NCI-H146 treated with DMSO at 0.1 percent for 48 hours (cell line): ENCODE measurements around the gene EPN3.

Experiments used
- DNase-seq: peaks from one replicate; lab custom pipeline; 2025; ENCODE audit not compliant: unreplicated experiment; lab: John Stamatoyannopoulos, UW

EPN3 gene

DNA sequence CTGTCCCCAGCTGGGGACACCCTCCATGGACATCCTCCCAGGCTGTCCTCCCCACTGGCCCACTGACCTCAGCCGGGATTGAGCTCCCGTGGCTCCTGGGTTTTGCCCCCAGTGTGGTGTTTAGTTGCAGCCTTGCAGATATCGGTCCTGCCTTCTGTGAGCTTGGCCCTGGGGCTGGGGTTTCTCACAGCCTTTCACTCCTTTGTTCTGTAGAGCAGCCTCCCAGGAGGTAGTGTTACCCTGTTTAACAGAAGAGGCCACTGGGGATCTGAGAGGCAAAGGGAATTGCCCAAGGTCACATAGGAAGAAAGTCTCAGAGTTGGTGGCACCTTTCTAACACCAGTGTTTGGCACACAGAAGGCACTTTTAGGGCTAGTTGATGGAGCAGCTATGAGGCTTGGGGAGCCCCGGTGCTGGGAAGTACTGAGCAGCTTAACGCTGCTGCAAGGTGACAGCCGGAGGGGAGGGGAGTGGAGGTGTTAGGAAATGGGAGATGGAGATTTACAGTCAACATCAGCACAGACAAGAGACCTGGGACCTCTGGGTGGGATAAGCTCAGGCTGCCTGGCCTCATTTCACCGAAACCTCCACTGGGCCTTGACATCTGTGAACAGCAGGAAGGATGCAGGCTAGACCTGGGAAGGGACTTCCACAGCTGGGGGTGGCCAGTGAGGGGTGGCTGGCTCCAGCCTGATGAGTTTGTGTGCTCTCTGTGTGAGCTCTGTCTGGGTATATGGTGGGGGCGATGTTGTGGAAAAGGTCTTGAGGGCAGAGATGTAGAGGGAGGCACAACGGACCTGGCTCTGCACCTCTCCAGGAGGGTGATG is 54.1 kb downstream of the EPN3 start:
- DNase-seq, result no peak

DNA sequence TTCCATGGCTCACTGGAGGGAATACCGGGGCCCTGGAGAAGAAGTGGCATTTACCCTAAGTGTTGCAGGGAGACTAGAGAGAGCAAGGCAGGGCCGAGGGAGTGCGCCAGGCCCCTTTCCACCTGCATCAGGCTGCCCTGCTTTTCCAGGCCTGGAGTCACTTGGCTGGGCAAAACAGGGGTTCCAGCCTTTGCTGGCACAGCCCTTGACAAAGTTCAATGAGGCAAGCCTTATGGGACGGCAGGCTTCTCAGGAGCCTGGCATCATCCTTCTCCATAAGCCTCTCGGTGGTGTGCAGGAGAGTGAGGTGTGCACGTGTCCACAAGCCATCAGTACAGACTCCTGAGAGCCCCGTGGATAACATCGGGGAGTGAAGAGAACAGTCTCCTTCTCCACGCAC is 55.0 kb downstream of the EPN3 start:
- DNase-seq, result no peak

DNA sequence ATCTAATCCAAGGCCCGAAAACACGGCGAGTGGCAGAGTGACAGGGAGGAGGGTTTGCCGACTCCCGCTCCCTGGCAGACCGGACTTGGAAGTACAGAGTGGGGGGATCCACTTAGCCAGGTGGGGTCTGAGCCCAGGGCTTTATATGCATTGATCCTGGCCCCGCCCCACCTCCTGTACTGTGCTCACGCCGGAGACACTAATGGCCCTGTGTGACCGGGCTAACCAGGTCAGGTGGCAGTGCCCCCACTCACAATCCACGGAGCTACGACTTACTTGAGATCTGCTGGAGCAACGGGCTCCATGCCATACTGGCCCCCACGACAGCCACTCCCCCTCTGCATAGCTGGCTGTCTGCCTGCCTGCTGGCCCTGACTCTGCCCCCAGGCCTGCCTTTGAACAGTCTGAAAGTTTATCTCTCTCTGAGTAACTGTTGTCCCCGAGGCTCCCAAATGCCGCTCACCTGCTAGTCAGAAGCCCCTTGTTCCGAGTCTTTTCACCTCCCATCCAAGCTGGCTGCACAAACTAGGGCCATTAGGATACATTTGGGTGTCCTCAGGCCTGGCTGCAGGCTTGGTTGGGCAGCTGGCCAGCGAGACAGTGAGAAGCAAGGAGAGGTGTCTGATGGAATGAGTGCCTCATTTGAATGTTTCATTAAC is 56.0 kb downstream of the EPN3 start:
- DNase-seq, result no peak

DNA sequence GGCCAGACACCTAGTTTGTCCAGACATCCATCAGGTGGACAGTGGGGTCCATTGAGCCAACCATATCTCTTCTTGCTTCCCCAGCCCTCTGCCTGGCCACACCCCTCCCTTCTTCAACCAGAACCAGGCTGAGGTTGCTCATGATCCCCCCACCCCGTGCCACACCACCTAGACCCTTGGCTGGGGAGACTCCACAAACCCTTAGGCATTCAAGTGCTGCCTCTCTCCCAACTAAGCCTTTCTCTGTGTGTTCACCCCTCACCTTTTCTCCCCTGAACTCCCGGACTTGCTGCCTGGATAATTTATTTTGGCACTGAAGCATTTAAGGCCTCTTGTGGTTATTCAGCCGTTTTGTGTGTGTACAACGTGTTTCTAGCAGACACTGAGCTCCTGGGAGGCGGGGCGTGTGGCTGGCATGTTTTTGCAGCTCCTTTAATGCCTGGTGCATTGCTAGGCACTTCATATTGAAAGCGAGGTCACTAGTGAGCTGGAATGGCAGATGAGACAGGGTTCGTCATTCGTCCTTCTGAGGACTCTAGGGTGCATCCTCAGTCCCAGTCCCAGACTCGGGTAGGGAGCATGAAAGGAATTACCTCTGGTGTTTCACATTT is 56.7 kb downstream of the EPN3 start:
- DNase-seq, result no peak

DNA sequence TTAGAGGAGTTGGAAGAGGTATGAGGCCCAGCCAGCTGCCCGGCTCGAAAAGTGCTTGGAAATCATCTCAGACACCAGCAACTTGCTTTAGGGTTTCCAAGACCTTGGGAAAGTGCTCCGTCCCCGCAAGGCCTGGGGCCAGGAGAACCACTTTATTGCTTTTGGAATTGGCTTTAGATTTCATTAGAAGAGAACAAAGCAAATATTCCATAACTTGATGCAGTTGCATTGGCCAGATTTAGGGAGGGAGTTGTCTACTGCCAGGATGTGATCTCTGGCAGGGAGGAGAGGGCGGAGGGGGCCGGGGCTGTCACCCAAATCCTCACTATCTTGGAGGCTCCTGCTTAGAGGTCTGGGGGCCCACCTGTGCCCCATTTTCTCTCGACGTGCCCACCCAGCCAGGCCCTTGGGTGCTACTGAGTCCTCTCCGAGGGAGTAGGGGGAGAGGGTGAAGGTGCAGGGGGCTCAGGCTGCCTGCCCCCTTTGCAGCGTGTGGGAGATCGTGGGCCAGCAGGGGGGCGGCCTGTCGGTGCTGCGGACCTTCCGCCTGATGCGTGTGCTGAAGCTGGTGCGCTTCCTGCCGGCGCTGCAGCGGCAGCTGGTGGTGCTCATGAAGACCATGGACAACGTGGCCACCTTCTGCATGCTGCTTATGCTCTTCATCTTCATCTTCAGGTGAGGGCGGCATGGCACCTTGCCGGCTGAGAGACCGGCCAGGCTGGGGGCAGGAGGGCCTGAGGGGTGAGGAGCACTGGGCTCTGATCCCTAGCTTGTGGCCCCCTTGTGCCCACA is 58.6 kb downstream of the EPN3 start:
- DNase-seq, result no peak

DNA sequence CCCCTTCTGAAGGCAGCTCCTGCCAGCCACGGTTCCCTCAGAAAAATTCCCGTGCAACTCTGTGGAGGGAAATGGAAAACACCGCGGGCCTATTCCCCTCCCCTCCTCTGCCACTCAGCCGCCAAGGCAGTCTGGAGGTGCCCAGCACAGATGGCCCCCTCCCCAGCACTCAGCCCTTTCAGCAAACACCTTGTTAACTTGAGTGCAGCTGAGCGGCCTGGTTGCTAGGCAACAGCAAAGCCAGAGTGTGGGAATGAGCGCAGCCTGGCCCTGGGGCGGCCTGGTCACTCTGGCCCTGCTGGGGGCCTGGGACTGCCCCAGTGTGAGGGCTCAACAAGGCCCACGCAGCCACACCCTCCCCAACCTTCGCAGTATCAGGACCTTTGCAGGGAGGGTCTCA is 60.8 kb downstream of the EPN3 start:
- peak; percentile 62 for DNase-seq
